K562 (cell line): Measurements from ENCODE around the gene CCDC102B. TPM values are rescaled to one million over a fixed set of nuclear protein-coding genes. Genes with fewer than 3 reads are reported as not detected.

ENCODE experiments used
- ESRRB ChIP-seq: fragments of 250-450 bp; sonication (Bioruptor Pico); IDR thresholded peaks from 2 replicates; pipeline ENCODE4 v1.5.0; 2020; ENCODE audit warnings: mild to moderate bottlenecking, moderate library complexity, borderline replicate concordance
- EWSR1 ChIP-seq: fragments of 450-650 bp; IDR thresholded peaks from 2 replicates; pipeline ENCODE4 v1.6.1; 2018; ENCODE audit warnings: borderline replicate concordance, mild to moderate bottlenecking, low read depth, moderate library complexity; ENCODE audit not compliant: partially characterized antibody
- MCM3 ChIP-seq: fragments of 450-650 bp; IDR thresholded peaks from 2 replicates; pipeline ENCODE4 v1.6.1; 2016
- MITF ChIP-seq: IDR thresholded peaks from 2 replicates; pipeline ENCODE4 v1.6.1; 2014; ENCODE audit warnings: antibody characterized with exemption
- PHF8 ChIP-seq: fragments of 200-600 bp; sonication (generic); IDR thresholded peaks from 2 replicates; pipeline ENCODE4 v1.6.1; 2012; ENCODE audit warnings: mixed run types, mild to moderate bottlenecking, inconsistent platforms, low read length, moderate library complexity, borderline replicate concordance
- RBBP5 ChIP-seq: fragments of 200-600 bp; sonication (generic); IDR thresholded peaks from 2 replicates; pipeline ENCODE4 v1.6.1; 2012; ENCODE audit warnings: borderline replicate concordance, mild to moderate bottlenecking, low read length, control low read depth, inconsistent platforms; ENCODE audit not compliant: insufficient read depth, poor library complexity, severe bottlenecking
- RCOR1 ChIP-seq, 2 experiments: IDR thresholded peaks; 2 replicates each; pipeline ENCODE4 v1.6.1; 2012; ENCODE audit warnings: low read depth in 2 of 2, low read length in 2 of 2, borderline replicate concordance in 1 of 2, improper control_type of control experiment in 1 of 2
- SRSF9 ChIP-seq: fragments of 200-400 bp; formaldehyde crosslinking; IDR thresholded peaks from 2 replicates; pipeline ENCODE4 v1.6.1; 2017; ENCODE audit warnings: low read depth, low read length, borderline replicate concordance
- polyA plus RNA-seq, 8 experiments: library from polyadenylated mRNA; depleted of rRNA in 4 of 8; stranded (reverse) in 5 of 8; unstranded in 3 of 8; fragments of >200 nt; fragmentation: Nextera tagmentation in 2 of 8; fragmentation: Illumina TruSeq in 1 of 8; extraction: Ambion mirVana in 2 of 8; extraction: Trizol in 1 of 8; gene quantifications; 2 replicates each; pipeline versions ENCODE4 v1.2.1 to v1.2.3, GENCODE V29; 2011 to 2014; ENCODE audit warnings: inconsistent platforms in 1 of 8, missing spikeins in 1 of 8
- total RNA-seq, 7 experiments: library from RNA; depleted of rRNA in 6 of 7; stranded (reverse); fragments of >200 nt in 6 of 7; fragmentation: Illumina TruSeq in 2 of 7; extraction: Trizol in 2 of 7; gene quantifications; 2 replicates each; pipeline versions ENCODE4 v1.2.1 to v1.2.3, GENCODE V29; 2011 to 2021; ENCODE audit warnings: low replicate concordance in 1 of 7
- TF ChIP-seq, protein P1 (sequence below): fragments of 450-650 bp; formaldehyde crosslinking; IDR thresholded peaks from 2 replicates; pipeline ENCODE4 v1.4.0; 2020; ENCODE audit warnings: mild to moderate bottlenecking, moderate library complexity
- TF ChIP-seq, protein P2 (sequence below): fragments of 250-450 bp; sonication (Bioruptor Pico); IDR thresholded peaks from 2 replicates; pipeline ENCODE4 v1.4.0; 2020; ENCODE audit warnings: mild to moderate bottlenecking, moderate library complexity, borderline replicate concordance

Gene CCDC102B
- total and polyA plus RNA-seq, 9 of the 15 experiments (the other 6 are each of a cell fraction or from before 2014, with no cell fraction given) = 0.18 to 1.5 (median 0.73) TPM

- TF ChIP-seq PHF8 = no peak
- TF ChIP-seq MCM3 = no peak
- TF ChIP-seq MITF = no peak
- TF ChIP-seq RCOR1 (IDR thresholded peaks at IDR 0.05; ENCODE audit: borderline replicate concordance in 1 of 2, low read depth in 2 of 2, low read length in 2 of 2) = no peak
- no peak for TF ChIP-seq SRSF9
- TF ChIP-seq ESRRB (CRISPR knock-in tag) = no peak
- TF ChIP-seq, protein P1, sequence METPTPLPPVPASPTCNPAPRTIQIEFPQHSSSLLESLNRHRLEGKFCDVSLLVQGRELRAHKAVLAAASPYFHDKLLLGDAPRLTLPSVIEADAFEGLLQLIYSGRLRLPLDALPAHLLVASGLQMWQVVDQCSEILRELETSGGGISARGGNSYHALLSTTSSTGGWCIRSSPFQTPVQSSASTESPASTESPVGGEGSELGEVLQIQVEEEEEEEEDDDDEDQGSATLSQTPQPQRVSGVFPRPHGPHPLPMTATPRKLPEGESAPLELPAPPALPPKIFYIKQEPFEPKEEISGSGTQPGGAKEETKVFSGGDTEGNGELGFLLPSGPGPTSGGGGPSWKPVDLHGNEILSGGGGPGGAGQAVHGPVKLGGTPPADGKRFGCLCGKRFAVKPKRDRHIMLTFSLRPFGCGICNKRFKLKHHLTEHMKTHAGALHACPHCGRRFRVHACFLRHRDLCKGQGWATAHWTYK (CRISPR knock-in tag) = no peak
- TF ChIP-seq, protein P2, sequence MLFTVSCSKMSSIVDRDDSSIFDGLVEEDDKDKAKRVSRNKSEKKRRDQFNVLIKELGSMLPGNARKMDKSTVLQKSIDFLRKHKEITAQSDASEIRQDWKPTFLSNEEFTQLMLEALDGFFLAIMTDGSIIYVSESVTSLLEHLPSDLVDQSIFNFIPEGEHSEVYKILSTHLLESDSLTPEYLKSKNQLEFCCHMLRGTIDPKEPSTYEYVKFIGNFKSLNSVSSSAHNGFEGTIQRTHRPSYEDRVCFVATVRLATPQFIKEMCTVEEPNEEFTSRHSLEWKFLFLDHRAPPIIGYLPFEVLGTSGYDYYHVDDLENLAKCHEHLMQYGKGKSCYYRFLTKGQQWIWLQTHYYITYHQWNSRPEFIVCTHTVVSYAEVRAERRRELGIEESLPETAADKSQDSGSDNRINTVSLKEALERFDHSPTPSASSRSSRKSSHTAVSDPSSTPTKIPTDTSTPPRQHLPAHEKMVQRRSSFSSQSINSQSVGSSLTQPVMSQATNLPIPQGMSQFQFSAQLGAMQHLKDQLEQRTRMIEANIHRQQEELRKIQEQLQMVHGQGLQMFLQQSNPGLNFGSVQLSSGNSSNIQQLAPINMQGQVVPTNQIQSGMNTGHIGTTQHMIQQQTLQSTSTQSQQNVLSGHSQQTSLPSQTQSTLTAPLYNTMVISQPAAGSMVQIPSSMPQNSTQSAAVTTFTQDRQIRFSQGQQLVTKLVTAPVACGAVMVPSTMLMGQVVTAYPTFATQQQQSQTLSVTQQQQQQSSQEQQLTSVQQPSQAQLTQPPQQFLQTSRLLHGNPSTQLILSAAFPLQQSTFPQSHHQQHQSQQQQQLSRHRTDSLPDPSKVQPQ (CRISPR knock-in tag) = no peak
- TF ChIP-seq RBBP5 = no peak
- no peak for TF ChIP-seq EWSR1
Observed at GRCh38 chr18:68972176-68972575, 174.3 kb downstream of the CCDC102B start (continued).
